ENCODE measurements around the gene CCDC149. TPM values are rescaled to one million over a fixed set of nuclear protein-coding genes. Genes with fewer than 3 reads are reported as not detected.

The CCDC149 gene
- total and polyA plus RNA-seq, 2 of the 8 experiments (the other 6 are each of a cell fraction or from before 2014, with no cell fraction given) = 2.2 to 5.6 TPM

DNA sequence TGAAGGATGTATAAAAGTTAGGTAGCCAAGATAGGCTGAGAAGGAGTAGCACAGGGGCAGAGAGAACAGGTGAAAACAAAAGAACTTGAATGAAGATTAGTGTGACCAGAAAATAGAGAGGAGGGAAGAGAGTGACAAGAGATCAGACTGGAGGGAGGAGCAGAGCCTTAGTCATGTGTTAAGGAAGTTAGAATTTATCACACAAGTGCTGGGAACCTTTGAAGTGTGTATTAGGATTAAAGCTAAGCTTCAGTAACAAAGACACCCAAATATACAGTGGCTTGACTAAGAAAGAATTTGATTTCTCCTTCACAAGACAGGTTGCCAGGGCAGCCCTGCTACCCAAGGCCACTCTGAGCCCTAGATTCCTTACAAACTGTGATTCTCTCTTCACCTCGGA lies 10.7 kb upstream of the CCDC149 start (continued):
- TF ChIP-seq NANOG (IDR thresholded peaks at IDR 0.05; ENCODE audit: insufficient read depth, low read depth, low read length, poor library complexity, severe bottlenecking) = no peak
- TF ChIP-seq SIN3A (conservative IDR thresholded peaks at IDR 0.05 in 1 of 2, IDR thresholded peaks at IDR 0.05 in 1 of 2; ENCODE audit: low read depth in 1 of 2, low read length in 2 of 2) = no peak
- TF ChIP-seq, protein P1, sequence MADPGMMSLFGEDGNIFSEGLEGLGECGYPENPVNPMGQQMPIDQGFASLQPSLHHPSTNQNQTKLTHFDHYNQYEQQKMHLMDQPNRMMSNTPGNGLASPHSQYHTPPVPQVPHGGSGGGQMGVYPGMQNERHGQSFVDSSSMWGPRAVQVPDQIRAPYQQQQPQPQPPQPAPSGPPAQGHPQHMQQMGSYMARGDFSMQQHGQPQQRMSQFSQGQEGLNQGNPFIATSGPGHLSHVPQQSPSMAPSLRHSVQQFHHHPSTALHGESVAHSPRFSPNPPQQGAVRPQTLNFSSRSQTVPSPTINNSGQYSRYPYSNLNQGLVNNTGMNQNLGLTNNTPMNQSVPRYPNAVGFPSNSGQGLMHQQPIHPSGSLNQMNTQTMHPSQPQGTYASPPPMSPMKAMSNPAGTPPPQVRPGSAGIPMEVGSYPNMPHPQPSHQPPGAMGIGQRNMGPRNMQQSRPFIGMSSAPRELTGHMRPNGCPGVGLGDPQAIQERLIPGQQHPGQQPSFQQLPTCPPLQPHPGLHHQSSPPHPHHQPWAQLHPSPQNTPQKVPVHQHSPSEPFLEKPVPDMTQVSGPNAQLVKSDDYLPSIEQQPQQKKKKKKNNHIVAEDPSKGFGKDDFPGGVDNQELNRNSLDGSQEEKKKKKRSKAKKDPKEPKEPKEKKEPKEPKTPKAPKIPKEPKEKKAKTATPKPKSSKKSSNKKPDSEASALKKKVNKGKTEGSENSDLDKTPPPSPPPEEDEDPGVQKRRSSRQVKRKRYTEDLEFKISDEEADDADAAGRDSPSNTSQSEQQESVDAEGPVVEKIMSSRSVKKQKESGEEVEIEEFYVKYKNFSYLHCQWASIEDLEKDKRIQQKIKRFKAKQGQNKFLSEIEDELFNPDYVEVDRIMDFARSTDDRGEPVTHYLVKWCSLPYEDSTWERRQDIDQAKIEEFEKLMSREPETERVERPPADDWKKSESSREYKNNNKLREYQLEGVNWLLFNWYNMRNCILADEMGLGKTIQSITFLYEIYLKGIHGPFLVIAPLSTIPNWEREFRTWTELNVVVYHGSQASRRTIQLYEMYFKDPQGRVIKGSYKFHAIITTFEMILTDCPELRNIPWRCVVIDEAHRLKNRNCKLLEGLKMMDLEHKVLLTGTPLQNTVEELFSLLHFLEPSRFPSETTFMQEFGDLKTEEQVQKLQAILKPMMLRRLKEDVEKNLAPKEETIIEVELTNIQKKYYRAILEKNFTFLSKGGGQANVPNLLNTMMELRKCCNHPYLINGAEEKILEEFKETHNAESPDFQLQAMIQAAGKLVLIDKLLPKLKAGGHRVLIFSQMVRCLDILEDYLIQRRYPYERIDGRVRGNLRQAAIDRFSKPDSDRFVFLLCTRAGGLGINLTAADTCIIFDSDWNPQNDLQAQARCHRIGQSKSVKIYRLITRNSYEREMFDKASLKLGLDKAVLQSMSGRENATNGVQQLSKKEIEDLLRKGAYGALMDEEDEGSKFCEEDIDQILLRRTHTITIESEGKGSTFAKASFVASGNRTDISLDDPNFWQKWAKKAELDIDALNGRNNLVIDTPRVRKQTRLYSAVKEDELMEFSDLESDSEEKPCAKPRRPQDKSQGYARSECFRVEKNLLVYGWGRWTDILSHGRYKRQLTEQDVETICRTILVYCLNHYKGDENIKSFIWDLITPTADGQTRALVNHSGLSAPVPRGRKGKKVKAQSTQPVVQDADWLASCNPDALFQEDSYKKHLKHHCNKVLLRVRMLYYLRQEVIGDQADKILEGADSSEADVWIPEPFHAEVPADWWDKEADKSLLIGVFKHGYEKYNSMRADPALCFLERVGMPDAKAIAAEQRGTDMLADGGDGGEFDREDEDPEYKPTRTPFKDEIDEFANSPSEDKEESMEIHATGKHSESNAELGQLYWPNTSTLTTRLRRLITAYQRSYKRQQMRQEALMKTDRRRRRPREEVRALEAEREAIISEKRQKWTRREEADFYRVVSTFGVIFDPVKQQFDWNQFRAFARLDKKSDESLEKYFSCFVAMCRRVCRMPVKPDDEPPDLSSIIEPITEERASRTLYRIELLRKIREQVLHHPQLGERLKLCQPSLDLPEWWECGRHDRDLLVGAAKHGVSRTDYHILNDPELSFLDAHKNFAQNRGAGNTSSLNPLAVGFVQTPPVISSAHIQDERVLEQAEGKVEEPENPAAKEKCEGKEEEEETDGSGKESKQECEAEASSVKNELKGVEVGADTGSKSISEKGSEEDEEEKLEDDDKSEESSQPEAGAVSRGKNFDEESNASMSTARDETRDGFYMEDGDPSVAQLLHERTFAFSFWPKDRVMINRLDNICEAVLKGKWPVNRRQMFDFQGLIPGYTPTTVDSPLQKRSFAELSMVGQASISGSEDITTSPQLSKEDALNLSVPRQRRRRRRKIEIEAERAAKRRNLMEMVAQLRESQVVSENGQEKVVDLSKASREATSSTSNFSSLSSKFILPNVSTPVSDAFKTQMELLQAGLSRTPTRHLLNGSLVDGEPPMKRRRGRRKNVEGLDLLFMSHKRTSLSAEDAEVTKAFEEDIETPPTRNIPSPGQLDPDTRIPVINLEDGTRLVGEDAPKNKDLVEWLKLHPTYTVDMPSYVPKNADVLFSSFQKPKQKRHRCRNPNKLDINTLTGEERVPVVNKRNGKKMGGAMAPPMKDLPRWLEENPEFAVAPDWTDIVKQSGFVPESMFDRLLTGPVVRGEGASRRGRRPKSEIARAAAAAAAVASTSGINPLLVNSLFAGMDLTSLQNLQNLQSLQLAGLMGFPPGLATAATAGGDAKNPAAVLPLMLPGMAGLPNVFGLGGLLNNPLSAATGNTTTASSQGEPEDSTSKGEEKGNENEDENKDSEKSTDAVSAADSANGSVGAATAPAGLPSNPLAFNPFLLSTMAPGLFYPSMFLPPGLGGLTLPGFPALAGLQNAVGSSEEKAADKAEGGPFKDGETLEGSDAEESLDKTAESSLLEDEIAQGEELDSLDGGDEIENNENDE (IDR thresholded peaks at IDR 0.05; ENCODE audit: insufficient replicate concordance, low read length) = no peak
- TF ChIP-seq KDM5A (IDR thresholded peaks at IDR 0.05; ENCODE audit: low read length) = no peak
- no peak for TF ChIP-seq BRCA1 (IDR thresholded peaks at IDR 0.05; ENCODE audit: low read depth, low read length)
- TF ChIP-seq CHD2 (IDR thresholded peaks at IDR 0.05; ENCODE audit: low read length) = no peak
- TF ChIP-seq JUND (IDR thresholded peaks at IDR 0.05; ENCODE audit: low read length) = no peak
